HG03135 (cell line): ENCODE data around the gene TIRAP.

Experiments
- ATAC-seq: cut with Tn5 transposase; IDR thresholded peaks from one replicate; pipeline ENCODE4 v1.9.1; 2021; ENCODE audit warnings: mild to moderate bottlenecking, moderate library complexity; ENCODE audit not compliant: unreplicated experiment

TIRAP gene

GRCh38 chr11:126339073-126339862 is 56.4 kb downstream of the TIRAP start:
- ATAC-seq: no peak

DNA sequence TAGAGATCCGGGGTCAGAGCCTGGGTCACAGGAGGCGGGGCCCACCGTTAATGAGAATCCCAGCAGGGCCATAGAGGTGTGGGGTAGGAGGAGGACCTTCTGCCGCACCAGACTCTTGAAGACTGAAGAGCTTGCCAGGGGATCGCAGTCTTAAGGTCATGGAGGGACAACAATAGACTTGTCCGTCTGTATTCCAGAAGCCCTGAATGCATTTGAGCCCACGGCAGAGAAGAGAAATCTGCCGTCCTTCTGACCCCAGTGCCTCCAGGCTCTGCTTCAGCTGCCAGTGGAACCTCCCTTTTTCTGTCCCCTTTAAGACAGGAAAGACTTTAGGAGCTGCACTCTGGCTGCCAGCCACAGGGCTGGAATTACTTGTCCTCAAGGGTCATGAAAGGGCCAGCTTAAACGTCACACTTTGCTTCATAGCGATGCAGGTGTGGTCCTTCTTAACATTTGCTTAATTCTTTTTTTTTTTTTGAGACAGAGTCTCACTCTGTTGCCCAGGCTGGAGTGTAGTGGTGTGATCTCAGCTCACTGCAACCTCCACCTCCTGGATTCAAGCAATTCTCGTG is 57.1 kb downstream of the TIRAP start:
- no peak for ATAC-seq

GRCh38 chr11:126340960-126341606 is 58.2 kb downstream of the TIRAP start:
- no peak for ATAC-seq

DNA sequence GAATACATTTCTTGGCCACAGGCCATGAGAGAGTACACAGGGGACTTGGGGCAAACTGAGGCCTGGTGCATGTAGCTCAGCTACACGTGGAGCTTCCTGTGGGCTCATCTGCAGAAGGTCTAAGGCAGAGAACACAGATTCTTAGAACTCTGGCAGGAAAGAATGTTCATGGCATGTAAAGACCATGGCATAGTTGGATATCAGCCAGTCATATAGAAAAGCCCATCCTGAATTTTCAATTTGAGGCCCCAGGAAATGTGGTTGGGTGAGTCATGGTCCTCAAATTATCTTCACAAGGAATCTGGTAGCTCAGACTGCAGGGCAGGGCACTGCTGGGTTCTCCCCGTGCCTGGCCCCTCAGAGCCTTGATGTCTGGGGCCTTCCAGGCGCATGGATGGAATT is 58.9 kb downstream of the TIRAP start:
- ATAC-seq: no peak

DNA sequence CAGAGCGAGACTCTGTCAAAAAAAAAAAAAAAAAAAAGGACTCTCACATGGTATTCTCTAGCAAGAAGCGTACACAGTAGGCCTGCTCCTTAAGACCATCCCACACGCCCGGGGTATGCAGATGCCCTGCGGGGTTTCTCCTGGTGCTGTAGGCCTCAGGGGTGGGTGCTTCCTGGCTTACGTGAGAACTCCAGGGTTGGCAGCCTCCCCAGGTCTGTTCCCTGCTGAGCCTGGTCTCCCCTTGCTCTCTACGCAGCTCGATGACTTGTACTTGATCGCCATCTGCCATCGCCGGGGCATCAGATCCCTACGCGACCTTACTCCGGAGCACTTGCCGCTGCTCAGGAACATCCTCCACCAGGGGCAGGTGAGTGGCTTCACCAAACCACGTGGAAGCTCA is 60.2 kb downstream of the TIRAP start:
- ATAC-seq: no peak
